SK-N-SH (cell line): ENCODE results near the gene AMPD2. TPM values are rescaled to one million over a fixed set of nuclear protein-coding genes. Genes with fewer than 3 reads are reported as not detected.
"Not testable (repeated sequence)": the region's sequence is repeated elsewhere in the genome, so short reads cannot be mapped to it uniquely, and the experiment has no call there.

ENCODE experiments used
- CTCF ChIA-PET: fragments of 300-600, 350-600 bp; formaldehyde crosslinking; extraction: SDS; loops from one replicate; lab custom pipeline; 2021; lab: Yijun Ruan, JAX
- POLR2A ChIA-PET: fragments of 350-600 bp; sonication (Branson Sonifier 250); formaldehyde crosslinking; extraction: SDS; loops from one replicate; lab custom pipeline; 2020; ENCODE audit warnings: antibody characterized with exemption, inconsistent platforms; lab: Yijun Ruan, JAX
- DNase-seq: peaks from one replicate; pipeline ENCODE4 v3.0.0; 2012
- H2AFZ ChIP-seq: fragments of 200-600 bp; sonication (generic); 2 replicates; pipeline ENCODE4 v1.8.1; 2016; ENCODE audit warnings: antibody characterized with exemption, mild to moderate bottlenecking, low read depth
- H3F3A ChIP-seq: fragments of 200-600 bp; sonication (generic); replicated peaks from 2 replicates; pipeline ENCODE3; 2016; ENCODE audit warnings: antibody characterized with exemption, mild to moderate bottlenecking; ENCODE audit not compliant: insufficient read depth
- H3K27ac ChIP-seq, 2 experiments: fragments of 200-500 bp in 1 of 2; fragments of 200-600 bp in 1 of 2; sonication (Bioruptor generic) in 1 of 2; sonication (generic), shearing (Covaris generic) in 1 of 2; 2 replicates each; pipeline versions ENCODE4 v1.5.1 to v1.6.1; 2014 to 2016; ENCODE audit warnings: low read depth in 2 of 2, inconsistent platforms in 1 of 2, low read length in 1 of 2, mild to moderate bottlenecking in 1 of 2, mixed read lengths in 1 of 2
- H3K27me3 ChIP-seq: fragments of 200-600 bp; sonication (generic), shearing (Covaris generic); 2 replicates; pipeline ENCODE4 v1.6.1; 2016; ENCODE audit warnings: mixed run types; ENCODE audit not compliant: insufficient read depth
- H3K36me3 ChIP-seq, 2 experiments: fragments of 200-500 bp in 1 of 2; fragments of 200-600 bp in 1 of 2; sonication (Bioruptor generic) in 1 of 2; sonication (generic) in 1 of 2; replicated peaks in 1 of 2; 2 replicates each; pipeline versions ENCODE3 to v1.5.1; 2014 to 2016; ENCODE audit warnings: low read length in 1 of 2, mild to moderate bottlenecking in 1 of 2; ENCODE audit not compliant: insufficient read depth in 2 of 2, control insufficient read depth in 1 of 2
- H3K4me1 ChIP-seq, 2 experiments: fragments of 200-500 bp in 1 of 2; fragments of 200-600 bp in 1 of 2; sonication (Bioruptor generic) in 1 of 2; sonication (generic), shearing (Covaris generic) in 1 of 2; 2 replicates each; pipeline versions ENCODE4 v1.5.1 to v1.6.1; 2014 to 2016; ENCODE audit warnings: low read depth in 1 of 2, low read length in 1 of 2, mixed run types in 1 of 2; ENCODE audit not compliant: insufficient read depth in 2 of 2, control insufficient read depth in 1 of 2
- H3K4me2 ChIP-seq: fragments of 200-600 bp; sonication (generic), shearing (Covaris generic); 2 replicates; pipeline ENCODE4 v1.6.1; 2017; ENCODE audit warnings: mixed run types
- H3K4me3 ChIP-seq, 2 experiments: fragments of 200-500 bp in 1 of 2; fragments of 200-600 bp in 1 of 2; sonication (Bioruptor generic) in 1 of 2; sonication (generic), shearing (Covaris generic) in 1 of 2; 2 replicates each; pipeline versions ENCODE4 v1.5.1 to v1.8.1; 2014 to 2016; ENCODE audit warnings: low read depth in 2 of 2, inconsistent platforms in 1 of 2, low read length in 1 of 2, mild to moderate bottlenecking in 1 of 2, mixed read lengths in 1 of 2, moderate library complexity in 1 of 2
- H3K79me2 ChIP-seq: fragments of 200-600 bp; sonication (generic); 2 replicates; pipeline ENCODE4 v1.8.1; 2017; ENCODE audit warnings: mild to moderate bottlenecking; ENCODE audit not compliant: insufficient read depth
- H3K9ac ChIP-seq: fragments of 200-600 bp; sonication (generic); 2 replicates; pipeline ENCODE4 v1.6.1; 2017; ENCODE audit warnings: mixed run types
- H3K9me2 ChIP-seq: fragments of 200-600 bp; sonication (generic); 2 replicates; pipeline ENCODE4 v1.6.1; 2017; ENCODE audit warnings: mixed run types
- H3K9me3 ChIP-seq: fragments of 200-600 bp; sonication (generic); 2 replicates; pipeline ENCODE4 v1.6.1; 2017; ENCODE audit warnings: mixed run types, mild to moderate bottlenecking, moderate library complexity
- H4K20me1 ChIP-seq: fragments of 200-600 bp; sonication (generic); 2 replicates; pipeline ENCODE4 v1.6.1; 2017; ENCODE audit warnings: mild to moderate bottlenecking, mixed run types; ENCODE audit not compliant: insufficient read depth
- EZH2phosphoT487 ChIP-seq: fragments of 200-600 bp; sonication (generic); IDR thresholded peaks from 2 replicates; pipeline ENCODE4 v1.6.1; 2017; ENCODE audit warnings: low read depth, mixed run types, mild to moderate bottlenecking, antibody characterized with exemption, moderate library complexity, borderline replicate concordance
- FOXJ3 ChIP-seq: sonication (generic); formaldehyde crosslinking; IDR thresholded peaks from 2 replicates; pipeline ENCODE4 v1.5.1; 2020; ENCODE audit warnings: mild to moderate bottlenecking, missing genetic modification reagents
- GABPA ChIP-seq: IDR thresholded peaks from 2 replicates; pipeline ENCODE4 v1.4.0; 2012; ENCODE audit warnings: low read depth, mild to moderate bottlenecking
- MEF2A ChIP-seq: IDR thresholded peaks from 2 replicates; pipeline ENCODE4 v1.4.0; 2012; ENCODE audit warnings: low read depth, borderline replicate concordance
- NRF1 ChIP-seq: IDR thresholded peaks from 2 replicates; pipeline ENCODE4 v1.6.1; 2012; ENCODE audit warnings: low read depth, mild to moderate bottlenecking, low read length
- REST ChIP-seq: IDR thresholded peaks from 2 replicates; pipeline ENCODE4 v1.6.1; 2012; ENCODE audit warnings: mild to moderate bottlenecking, low read depth, low read length, moderate library complexity
- RXRA ChIP-seq: IDR thresholded peaks from 2 replicates; pipeline ENCODE4 v1.4.0; 2012; ENCODE audit warnings: low read depth, mild to moderate bottlenecking, borderline replicate concordance
- SIN3A ChIP-seq: IDR thresholded peaks from 2 replicates; pipeline ENCODE4 v1.6.1; 2012; ENCODE audit warnings: low read depth, mild to moderate bottlenecking, low read length, moderate library complexity, borderline replicate concordance
- TCF12 ChIP-seq: IDR thresholded peaks from 2 replicates; pipeline ENCODE4 v1.4.0; 2012
- TEAD4 ChIP-seq: IDR thresholded peaks from 2 replicates; pipeline ENCODE4 v1.4.0; 2012; ENCODE audit warnings: mild to moderate bottlenecking, borderline replicate concordance; ENCODE audit not compliant: insufficient read depth
- USF1 ChIP-seq: IDR thresholded peaks from 2 replicates; pipeline ENCODE4 v1.4.0; 2012; ENCODE audit warnings: low read depth, borderline replicate concordance
- ZBTB33 ChIP-seq: IDR thresholded peaks from 2 replicates; pipeline ENCODE4 v1.4.0; 2012; ENCODE audit warnings: low read depth, borderline replicate concordance
- WGBS: methylation state at CpG from one replicate; pipeline ENCODE4 v1.1.6; 2017; ENCODE audit warnings: low lambda C conversion rate; 5-methylcytosine and 5-hydroxymethylcytosine counted together
- polyA plus RNA-seq, 3 experiments: library from polyadenylated mRNA; depleted of rRNA; stranded (reverse); fragments of >200 nt; gene quantifications; 2 replicates each; pipeline ENCODE4 v1.2.3, GENCODE V29; 2012
- TF ChIP-seq, protein P1 (sequence below): fragments of 200-600 bp; sonication (generic); IDR thresholded peaks from 2 replicates; pipeline ENCODE4 v1.6.1; 2017; ENCODE audit warnings: antibody characterized with exemption, mild to moderate bottlenecking, moderate library complexity

The AMPD2 gene
- polyA plus RNA-seq, 1 of the 3 experiments (the other 2 are of a cell fraction): 59.1 TPM

DNA sequence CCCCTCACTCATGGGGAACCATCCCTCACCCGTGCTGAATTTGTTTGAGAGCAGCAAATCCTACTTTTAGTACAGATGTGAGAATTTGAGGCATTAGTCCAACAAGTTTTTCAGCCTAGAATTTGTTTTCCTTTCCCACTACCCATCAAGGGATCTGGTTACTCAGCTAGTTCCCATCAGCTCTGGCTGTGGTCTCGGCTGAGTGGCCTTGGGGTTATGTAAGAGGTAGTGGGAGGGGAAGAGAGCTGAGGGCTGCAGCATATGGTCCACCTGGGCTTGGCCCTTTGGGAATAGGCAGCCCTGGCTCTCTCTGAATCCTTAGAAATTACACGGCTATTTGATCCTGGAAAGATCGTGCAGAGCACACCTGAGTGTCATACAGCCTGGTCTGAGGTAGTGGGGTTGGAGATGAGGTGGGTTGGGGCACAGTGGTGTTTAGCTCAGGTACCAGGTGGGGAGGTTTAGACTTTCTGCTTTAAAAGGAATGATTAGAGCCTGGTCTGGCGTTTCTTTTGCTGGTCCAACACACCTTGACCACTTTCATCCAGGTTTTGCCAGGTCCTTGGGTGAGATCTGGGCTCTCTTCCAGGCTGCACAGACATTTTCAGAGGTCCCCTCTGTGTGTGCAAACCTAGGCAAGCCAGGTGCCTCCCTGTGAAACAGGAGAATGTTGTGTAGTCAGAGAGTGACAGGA lies 40.5 kb downstream of the AMPD2 start:
- 76% methylated on average over 5 of the region's 5 CpGs for WGBS
- Histone ChIP-seq H3F3A (no peaks in the 10 kb centered on the region), H3K9me3 (no peaks in the 10 kb centered on the region), H3K36me3 (peaks cover 0 to 10% of the 10 kb centered on the region in 2 experiments), H3K9me2 (no peaks in the 10 kb centered on the region)
- TF ChIP-seq GABPA: no peak
- no peak for TF ChIP-seq RXRA
- no peak for TF ChIP-seq SIN3A
- no peak for TF ChIP-seq TCF12
- TF ChIP-seq REST: no peak
- TF ChIP-seq FOXJ3 (CRISPR knock-in tag): no peak
- no peak for TF ChIP-seq NRF1
- no peak for TF ChIP-seq EZH2phosphoT487
- TF ChIP-seq TEAD4: no peak
- TF ChIP-seq MEF2A: no peak
- TF ChIP-seq, protein P1, sequence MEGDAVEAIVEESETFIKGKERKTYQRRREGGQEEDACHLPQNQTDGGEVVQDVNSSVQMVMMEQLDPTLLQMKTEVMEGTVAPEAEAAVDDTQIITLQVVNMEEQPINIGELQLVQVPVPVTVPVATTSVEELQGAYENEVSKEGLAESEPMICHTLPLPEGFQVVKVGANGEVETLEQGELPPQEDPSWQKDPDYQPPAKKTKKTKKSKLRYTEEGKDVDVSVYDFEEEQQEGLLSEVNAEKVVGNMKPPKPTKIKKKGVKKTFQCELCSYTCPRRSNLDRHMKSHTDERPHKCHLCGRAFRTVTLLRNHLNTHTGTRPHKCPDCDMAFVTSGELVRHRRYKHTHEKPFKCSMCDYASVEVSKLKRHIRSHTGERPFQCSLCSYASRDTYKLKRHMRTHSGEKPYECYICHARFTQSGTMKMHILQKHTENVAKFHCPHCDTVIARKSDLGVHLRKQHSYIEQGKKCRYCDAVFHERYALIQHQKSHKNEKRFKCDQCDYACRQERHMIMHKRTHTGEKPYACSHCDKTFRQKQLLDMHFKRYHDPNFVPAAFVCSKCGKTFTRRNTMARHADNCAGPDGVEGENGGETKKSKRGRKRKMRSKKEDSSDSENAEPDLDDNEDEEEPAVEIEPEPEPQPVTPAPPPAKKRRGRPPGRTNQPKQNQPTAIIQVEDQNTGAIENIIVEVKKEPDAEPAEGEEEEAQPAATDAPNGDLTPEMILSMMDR: no peak
- no peak for TF ChIP-seq ZBTB33
- no peak for TF ChIP-seq USF1
- TF ChIP-seq, all 33 proteins: peak for 0
- Histone ChIP-seq H2AFZ (no peak overlapping the region), H3K4me2 (no peak overlapping the region), H3K9ac (no peak overlapping the region), H3K4me3 (no peak overlapping the region), H3K27ac (no peak overlapping the region), H4K20me1 (no peaks in the 10 kb centered on the region), H3K27me3 (no peaks in the 10 kb centered on the region), H3K4me1 (peaks cover 7 to 11% of the 10 kb centered on the region in 2 experiments; a peak in 2 of 4 replicates), H3K79me2 (no peaks in the 10 kb centered on the region)
- POLR2A ChIA-PET: interaction anchor here (0.6 kb wide), 1 partner anchor 11 kb away, joined by 3 read pairs; no protein-coding TSS in a partner anchor
- no peak for DNase-seq
- CTCF ChIA-PET: interaction anchor here (1.0 to 2.5 kb wide), 3 partner anchors 10 to 114 kb away, joined by 4 to 8 read pairs (median 6); no protein-coding TSS in a partner anchor

- not testable (repeated sequence) for H3K9me3 ChIP-seq, H3K4me1 ChIP-seq, H3K9me2 ChIP-seq, H3F3A ChIP-seq, DNase-seq, H2AFZ ChIP-seq, H3K36me3 ChIP-seq, H3K4me2 ChIP-seq, H3K27me3 ChIP-seq, H3K79me2 ChIP-seq, H3K4me3 ChIP-seq, H3K27ac ChIP-seq, H3K9ac ChIP-seq, H4K20me1 ChIP-seq
- ChIA-PET POLR2A (interaction anchor here (0.6 kb wide), 1 partner anchor 11 kb away, joined by 3 read pairs; no protein-coding TSS in a partner anchor), CTCF (interaction anchor here (0.9 to 2.5 kb wide), 3 partner anchors 11 to 115 kb away, joined by 4 to 8 read pairs (median 6); no protein-coding TSS in a partner anchor)
- WGBS: 80% methylated on average over 2 of the region's 4 CpGs
Measured at GRCh38 chr1:109660691-109661026, 41.0 kb downstream of the AMPD2 start.
